GM08714 (cell line): ENCODE results near the gene OGG1.

ENCODE experiments used
- H3K4me3 ChIP-seq: fragments of 200-500 bp; sonication (Bioruptor generic); 2 replicates; pipeline ENCODE4 v1.5.1; 2014; ENCODE audit warnings: mild to moderate bottlenecking, low read length, inconsistent platforms
- ZNF274 ChIP-seq: IDR thresholded peaks from 2 replicates; pipeline ENCODE4 v1.6.1; 2012; ENCODE audit warnings: mild to moderate bottlenecking, low read depth, low read length

The OGG1 gene

DNA sequence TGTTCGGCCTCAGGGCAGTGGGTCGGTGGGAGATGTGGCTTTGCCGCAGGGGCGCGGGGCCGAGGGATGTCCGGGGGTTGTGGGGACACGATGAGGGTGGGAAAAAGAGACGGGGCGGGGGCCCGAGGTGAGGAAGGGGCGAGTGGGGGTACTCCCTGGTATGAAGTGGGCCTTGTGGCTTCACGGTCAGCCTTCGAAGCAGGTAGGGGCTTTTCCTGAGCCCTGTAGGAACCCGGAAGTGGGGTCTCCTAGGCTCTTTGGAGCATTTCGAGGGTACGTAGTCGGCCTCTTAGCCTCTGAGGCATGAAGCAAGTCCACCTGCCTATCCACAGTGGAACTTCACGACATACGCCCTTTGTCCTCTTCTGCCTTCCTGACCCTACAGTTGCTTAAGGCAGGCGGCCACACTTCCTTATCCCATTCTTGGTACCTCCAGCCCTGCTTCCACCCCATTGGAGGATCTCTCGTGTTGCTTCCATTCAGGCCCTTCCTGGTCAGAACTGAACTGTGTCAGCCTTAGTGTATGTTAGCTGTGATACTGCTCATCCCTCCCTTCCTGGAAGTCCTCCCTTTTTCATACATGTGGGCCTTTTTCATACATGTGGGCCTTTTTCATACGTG lies 43.5 kb downstream of the OGG1 start:
- TF ChIP-seq ZNF274: no peak

GRCh38 chr3:9794400-9794799 lies 44.6 kb downstream of the OGG1 start:
- TF ChIP-seq ZNF274: no peak

More for the DNA sequence above, 43.5 kb downstream of the OGG1 start:
- peak overlapping the region; percentile 94 for H3K4me3 ChIP-seq

GRCh38 chr3:9795207-9795606 lies 45.5 kb downstream of the OGG1 start:
- TF ChIP-seq ZNF274: no peak
- H3K4me3 ChIP-seq: peak overlapping the region; percentile 94; the same call in 1 of the 2 replicates

More at GRCh38 chr3:9794400-9794799, 44.6 kb downstream of the OGG1 start:
- peak overlapping the region; percentile 94; the same call in 1 of the 2 replicates for H3K4me3 ChIP-seq

GRCh38 chr3:9797196-9797945 lies 47.6 kb downstream of the OGG1 start:
- no peak for TF ChIP-seq ZNF274
- no peak overlapping the region for H3K4me3 ChIP-seq

GRCh38 chr3:9800529-9800928 lies 50.8 kb downstream of the OGG1 start:
- no peak overlapping the region for H3K4me3 ChIP-seq
- TF ChIP-seq ZNF274: no peak

- TF ChIP-seq ZNF274: no peak
- no peak overlapping the region for H3K4me3 ChIP-seq
Measured at GRCh38 chr3:9803494-9803893, 53.7 kb downstream of the OGG1 start.

DNA sequence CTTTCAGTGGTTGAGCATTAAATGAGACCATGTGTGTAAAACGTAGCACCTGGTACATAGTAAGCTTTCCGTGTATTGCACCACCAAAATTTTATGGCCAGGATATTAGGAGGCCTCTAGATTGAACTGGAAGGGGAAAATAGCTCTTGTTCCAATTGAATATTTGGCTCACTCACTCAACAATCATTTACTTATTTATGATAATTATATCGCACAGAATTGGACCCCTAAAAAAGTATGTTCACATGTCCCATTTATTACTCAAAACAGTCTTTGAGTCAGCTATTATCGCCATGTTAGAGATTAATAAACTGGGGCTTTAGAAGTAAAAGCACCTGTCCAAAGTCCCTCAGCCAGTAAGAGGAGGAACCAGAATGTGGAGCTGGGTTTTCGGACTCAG lies 55.2 kb downstream of the OGG1 start:
- TF ChIP-seq ZNF274: no peak
- H3K4me3 ChIP-seq: no peak overlapping the region

GRCh38 chr3:9806137-9806536 lies 56.4 kb downstream of the OGG1 start:
- TF ChIP-seq ZNF274: no peak
- no peak overlapping the region for H3K4me3 ChIP-seq
